GM12872 (cell line): ENCODE results near the gene CMTM5.

Experiments
- TF ChIP-seq, protein P1 (sequence below): IDR thresholded peaks from 3 replicates; pipeline ENCODE4 v1.5.1; 2011; ENCODE audit warnings: low read depth, mild to moderate bottlenecking, low read length, moderate library complexity; ENCODE audit not compliant: insufficient read depth

CMTM5 gene

DNA sequence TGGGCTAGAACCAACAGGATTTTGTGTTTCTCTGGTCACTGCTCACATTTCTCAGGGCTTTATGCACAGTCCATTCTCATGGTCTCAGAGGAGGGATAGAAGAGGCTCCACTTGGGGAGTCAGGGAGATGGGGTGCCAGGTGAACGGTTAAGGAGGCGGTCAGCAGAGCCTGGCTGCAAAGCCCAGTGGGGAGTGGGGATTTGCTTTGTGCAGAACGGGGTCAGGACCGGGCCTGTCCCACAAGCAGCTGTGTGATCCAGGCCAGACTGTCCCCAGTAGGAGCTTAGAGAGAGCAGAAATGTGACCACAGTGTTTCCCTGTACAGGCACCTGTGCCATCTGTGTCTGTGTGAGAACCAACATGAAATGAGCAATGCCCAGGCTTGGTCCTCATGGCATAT, 4.1 kb downstream of the CMTM5 start:
- TF ChIP-seq, protein P1, sequence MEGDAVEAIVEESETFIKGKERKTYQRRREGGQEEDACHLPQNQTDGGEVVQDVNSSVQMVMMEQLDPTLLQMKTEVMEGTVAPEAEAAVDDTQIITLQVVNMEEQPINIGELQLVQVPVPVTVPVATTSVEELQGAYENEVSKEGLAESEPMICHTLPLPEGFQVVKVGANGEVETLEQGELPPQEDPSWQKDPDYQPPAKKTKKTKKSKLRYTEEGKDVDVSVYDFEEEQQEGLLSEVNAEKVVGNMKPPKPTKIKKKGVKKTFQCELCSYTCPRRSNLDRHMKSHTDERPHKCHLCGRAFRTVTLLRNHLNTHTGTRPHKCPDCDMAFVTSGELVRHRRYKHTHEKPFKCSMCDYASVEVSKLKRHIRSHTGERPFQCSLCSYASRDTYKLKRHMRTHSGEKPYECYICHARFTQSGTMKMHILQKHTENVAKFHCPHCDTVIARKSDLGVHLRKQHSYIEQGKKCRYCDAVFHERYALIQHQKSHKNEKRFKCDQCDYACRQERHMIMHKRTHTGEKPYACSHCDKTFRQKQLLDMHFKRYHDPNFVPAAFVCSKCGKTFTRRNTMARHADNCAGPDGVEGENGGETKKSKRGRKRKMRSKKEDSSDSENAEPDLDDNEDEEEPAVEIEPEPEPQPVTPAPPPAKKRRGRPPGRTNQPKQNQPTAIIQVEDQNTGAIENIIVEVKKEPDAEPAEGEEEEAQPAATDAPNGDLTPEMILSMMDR: no peak

DNA sequence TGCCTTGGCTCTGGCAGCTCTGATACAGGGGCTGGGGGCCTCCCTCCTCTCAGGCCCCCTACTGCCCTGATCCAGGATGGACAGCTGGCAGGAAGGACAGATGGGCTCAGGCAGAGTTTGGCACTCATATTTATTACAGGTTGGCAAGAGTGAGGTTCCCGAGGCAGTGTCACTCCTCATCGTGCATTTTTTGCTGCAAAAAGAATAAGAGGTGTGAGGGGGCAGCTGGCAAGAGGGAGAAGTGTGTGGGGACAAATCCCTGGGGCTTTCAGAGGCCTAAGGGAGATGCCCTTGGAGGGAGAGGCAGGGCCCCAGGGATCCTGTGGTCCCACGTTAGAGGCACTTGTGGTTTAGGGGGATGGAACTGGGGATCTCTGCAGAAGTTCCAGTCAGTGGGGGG, 5.0 kb downstream of the CMTM5 start:
- TF ChIP-seq, protein P1: no peak

DNA sequence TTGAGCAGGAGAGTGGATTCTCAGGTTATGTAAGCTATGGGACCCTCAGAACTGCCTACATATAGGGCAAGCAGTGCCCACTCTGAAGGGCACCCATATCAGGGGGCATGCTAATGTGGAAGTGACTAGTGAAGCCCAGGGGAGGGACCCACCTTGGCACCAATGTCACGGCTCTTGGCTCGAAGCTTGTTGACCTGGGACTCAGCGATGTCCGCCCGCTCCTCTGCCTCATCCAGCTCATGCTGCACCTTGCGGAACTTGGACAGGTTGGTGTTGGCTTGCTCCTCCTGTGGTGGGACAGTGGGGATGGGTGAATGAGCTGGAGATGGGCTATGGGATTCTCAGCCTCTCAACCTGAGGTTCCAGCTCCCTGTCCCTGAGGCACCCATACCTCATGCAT, 5.4 kb downstream of the CMTM5 start:
- TF ChIP-seq, protein P1: no peak

DNA sequence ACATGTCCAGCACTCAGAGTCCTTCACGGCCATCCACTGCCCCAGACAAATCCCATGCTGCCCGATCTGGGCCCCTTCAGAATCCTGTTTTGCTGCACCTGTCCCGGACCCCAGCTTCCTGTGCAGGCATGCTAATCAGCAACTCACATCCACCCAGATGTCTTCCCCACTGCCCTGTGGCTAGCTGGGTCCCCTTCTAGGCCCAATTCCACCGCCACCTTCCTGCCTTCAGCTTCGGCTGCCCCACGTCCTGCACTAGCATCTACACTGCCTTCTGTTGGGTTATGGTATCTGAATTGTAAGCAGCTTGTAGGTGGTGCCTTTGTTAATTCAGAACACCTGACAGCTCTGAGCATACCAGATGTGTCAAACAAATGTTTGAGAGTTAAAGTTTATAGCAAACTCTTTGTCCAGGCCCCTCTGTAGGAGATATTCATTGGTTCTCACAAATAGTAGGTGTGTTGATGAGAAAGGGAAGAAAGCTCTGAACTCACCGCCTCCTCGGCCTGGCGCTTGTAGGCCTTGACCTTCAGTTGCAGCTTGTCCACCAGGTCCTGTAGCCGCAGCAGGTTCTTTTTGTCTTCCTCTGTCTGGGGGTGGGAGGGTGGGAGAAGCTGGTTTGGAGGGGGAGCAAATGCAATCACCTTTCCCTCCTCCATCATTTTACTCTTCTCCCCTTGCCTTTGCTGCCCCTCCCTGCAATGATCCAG, 6.0 kb downstream of the CMTM5 start:
- TF ChIP-seq, protein P1: no peak

DNA sequence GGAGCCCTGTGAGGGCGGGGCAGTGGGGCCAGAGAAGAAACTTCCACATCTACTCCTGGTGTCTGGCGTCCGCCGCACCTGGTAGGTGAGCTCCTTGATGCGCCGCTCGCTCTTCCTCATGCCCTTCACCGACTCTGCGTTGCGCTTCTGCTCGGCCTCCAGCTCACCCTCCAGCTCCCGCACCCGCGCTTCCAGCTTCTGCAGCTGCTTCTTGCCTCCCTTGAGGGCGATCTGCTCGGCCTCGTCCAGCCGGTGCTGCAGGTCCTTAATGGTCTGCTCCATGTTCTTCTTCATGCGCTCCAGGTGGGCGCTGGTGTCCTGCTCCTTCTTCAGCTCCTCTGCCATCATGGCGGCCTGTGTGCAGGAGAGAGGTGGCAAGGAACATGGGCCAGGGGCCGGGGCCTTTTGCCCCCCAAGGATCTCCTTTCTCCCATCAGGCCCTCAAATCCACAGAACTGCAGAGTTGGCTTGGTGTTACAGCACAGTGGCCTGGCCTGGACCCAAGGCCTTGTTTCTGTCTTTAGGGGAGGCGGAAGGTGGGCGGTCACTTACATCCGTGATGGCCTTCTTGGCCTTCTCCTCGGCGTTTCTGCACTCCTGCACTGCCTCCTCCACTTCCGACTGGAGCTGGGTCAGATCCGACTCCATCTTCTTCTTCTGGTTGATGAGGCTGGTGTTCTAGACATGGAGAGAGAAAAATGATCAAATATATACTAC, 7.7 kb downstream of the CMTM5 start:
- TF ChIP-seq, protein P1: no peak

DNA sequence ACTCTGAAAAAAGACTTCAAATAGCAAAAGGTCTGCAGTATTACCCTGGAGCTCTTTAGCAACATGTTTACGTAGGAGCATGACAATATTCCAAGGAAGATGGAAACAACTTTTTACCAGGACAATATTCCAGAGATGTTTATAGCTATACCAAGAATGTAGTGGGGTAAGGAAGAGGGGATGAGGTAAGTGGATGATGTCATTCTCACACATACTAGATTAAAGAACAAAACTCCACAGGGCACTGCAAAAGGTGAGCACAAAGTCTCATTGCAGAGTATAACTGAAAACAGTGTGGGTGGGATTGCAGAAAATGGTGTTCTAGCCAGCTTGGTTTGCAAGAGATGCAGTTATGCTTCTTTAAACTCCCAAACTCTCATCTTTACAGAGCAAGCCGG, 8.4 kb downstream of the CMTM5 start:
- TF ChIP-seq, protein P1: no peak

DNA sequence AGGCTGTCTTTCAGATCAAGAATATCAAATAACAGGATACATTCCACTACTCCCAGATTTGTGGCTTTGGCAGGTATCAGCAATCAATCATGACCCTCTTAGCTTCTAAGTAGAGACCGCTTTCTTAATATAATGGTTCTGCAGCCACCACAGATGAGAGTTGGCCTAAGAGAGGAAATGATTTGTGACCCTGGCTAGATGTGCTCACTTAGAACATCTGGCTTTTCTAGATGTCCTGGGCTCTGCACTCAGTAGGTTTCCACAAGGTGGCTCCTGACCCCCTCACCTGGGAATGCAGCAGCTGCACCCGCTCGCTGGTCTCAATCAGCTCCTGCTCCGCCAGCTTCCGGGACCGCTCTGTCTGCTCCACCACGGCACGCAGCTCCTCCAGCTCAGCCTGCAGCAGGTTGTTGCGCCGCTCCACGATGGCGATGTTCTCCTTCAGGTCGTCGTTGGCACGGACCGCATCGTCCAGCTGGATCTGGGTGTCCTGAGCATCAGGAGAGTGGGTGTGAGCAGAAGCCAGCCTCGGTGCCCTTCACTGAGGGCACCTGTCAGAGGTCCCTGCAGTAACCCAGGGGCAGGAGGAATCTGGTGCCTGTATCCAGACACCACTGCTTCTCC, 8.9 kb downstream of the CMTM5 start:
- TF ChIP-seq, protein P1: no peak
